HG02763 (cell line): ENCODE measurements around the gene DMGDH.

ENCODE experiments used
- ATAC-seq: cut with Tn5 transposase; IDR thresholded peaks from one replicate; pipeline ENCODE4 v1.9.1; 2021; ENCODE audit warnings: mild to moderate bottlenecking, moderate library complexity; ENCODE audit not compliant: unreplicated experiment

The DMGDH gene

DNA sequence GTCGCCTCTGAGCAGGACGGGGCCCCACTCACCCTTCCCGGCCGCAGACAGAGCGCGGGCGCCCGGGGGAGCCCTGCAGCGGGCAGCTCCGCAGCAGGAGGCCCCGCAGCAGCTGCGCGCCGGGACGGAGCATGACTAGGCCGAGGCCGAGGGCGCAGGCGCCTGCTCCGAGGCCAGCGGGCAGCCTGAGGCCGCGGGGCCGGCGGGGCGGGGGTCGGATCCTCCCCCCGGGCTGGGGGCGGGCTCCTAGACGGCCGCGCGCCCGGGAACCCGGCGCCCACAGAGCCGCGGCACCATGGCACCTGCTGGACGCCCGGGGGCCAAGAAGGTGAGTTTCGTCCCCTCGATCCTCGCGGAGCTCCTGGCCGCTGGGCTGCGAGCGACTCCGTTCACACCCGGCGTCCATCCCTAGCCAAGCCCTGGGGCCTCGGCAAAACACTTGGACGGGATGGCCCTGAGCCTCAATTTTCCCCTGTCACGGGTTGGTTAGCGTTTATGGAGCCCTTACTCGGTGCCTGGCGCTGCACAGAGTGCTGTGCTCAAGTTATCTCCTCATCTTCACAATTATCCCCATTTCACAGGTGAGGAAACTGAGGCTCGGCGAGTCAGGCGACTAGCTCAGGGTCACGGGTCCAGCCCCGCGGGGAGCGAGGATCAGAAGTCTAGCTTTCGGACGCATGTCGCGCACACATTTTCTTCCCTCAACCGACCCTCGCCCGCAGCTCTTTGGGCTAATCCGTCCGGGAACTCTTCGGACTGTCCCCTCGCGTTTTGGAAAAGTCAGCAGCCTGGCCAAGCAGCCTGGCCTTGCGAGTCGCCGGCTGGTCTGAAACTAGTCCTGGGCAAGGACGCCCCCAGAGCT is at the start of gene DMGDH, which contains the start of gene BHMT2:
TSS of gene DMGDH (minus strand) at position 187 of the 862 bp plus-strand sequence. CDS start at position 133, 54 bp downstream.
TSS of gene BHMT2 (plus strand) at position 280 of the 862 bp plus-strand sequence. CDS start at position 296, 16 bp downstream.
- no peak for ATAC-seq

DNA sequence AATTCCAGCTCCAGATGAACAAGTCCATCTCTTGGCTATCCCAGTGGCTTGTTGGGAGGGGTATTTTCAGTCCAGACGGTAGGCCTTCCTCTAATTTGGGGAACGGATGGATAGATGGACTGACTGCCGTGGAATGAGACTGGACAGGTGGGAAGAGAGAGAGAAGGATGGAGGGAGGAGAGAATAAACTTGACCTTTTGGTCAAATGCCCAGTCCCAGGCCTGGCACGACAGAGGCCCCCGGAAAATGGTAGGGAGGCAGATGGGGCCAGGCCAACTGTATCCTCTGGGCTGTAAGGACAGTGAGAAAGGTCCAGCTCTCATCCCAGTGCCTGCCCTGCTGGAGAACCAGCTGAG is 43.2 kb upstream of the DMGDH start:
- ATAC-seq = no peak

DNA sequence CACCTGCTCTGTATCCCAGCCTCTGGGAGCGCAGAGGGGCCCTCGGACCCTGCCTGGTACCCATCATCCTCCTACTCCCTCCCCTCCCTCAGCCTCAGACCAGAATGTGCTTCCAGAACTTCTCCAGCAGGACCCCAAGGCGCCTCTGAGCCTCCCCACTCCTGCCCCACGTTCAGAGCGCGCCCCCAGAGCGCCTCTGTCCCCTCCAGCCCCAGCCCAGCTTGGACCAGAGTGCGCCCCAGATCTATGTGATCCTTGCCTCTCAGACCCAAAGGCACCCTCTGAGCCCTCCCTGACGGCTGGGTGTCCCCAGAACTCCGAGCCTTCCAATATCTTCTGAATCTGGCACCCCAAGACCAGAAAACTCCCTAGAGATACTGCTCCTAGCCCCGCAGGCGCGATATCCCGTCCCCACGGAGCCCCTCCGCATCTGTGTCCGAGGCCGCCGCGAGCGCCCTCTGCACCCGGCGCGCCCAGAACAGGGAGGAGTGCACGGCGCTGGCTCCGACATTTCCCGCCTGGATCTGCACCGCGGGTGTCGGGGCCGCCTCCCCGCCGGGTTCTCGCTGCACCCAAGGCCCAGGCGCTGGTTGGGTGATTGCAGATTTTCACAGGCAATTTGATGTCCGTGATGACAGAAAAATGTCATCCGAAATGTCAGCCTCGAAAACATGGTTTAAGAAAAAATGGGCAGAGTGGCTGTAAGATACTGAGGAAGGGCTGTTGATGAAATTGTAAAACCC is 42.7 kb upstream of the DMGDH start:
- ATAC-seq = no peak

DNA sequence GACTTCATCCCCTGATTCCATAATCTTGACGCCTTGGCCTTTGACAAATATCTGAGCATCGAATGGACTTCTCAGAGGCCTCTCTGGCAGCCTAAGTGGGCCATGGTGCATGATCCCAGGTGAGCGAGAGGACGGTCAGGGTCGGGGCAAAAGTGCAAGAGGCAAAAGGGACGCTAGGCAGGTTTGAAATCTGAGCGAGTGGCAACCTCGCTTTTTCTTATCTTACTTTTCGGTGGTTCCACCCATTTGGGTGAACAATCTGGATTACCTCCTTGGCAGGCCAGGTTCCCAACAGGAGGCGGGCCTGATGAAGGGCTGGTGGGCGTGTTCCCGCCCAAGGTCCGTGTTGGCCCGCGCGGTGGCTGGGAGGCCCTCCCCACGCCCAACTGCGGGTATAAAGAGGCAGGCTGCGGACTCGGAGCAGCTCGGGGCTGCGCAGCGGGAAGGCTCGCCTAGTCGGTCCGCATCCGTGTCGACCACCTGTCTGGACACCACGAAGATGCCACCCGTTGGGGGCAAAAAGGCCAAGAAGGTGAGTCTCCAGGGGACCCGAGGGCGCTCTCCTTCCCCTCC is 42.0 kb upstream of the DMGDH start, which contains the start of gene BHMT:
TSS of gene BHMT (plus strand) at position 423 of the 573 bp plus-strand sequence. CDS start at position 500, 77 bp downstream.
- ATAC-seq = no peak

DNA sequence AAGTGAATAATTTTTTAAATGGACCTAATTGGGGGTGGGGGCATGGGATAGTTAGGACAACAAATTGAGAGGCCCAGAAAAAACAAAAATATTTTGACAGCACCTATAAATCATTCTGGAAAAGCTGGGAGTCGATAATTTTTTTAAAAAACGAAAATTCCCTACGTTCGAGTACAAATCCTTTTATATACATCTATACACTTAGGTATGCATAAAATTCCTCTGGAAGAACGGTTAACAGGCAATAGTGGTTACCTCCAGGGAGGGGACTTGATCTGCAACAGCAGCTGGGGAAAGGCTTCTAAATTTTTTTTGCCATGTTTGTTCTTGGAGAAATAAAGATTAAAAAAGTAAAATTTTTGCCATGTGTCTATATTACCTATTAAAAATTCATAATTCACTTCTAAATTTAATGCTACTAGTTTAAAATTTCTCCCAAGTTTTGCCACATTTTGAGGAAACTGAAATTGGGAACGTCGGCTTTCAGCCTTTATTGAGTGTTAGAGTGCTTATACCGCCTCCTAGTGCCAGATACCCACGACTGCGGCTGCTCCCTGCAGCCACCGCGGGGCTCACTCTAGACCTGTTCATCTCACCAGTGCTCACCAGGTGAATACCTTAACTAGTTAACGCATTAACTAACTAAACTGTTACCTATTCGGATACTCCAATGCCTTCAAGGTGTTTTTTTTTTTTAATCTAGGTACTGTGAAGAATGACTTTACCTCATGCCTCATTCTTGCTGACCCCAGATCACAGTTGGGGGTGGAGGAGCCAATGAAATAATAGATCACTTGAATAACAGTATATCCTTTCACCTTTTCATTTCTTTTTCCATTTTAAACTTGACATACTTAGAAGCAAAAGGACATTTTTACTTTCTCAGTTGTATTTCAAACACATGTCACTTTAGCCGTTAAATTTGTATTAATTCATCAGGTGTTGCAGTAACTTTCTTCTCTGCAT is 40.3 kb upstream of the DMGDH start:
- no peak for ATAC-seq

DNA sequence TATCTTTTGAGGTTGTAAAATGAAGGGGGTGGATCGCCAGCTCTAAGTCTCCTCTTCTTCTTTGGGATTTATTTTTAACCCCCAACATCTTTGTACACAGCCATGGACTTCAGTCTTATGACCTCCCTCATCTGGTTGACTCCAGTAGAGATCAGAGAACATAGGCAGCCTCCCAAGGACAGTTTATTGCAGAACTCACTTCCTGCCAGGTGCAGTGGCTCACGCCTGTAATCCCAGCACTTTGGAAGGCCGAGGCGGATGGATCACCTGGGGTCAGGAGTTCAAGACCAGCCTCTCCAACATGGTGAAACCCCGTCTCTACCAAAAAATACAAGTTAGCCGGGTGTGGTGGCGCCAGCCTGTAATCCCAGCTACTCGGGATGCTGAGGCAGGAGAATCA is 39.3 kb upstream of the DMGDH start:
- ATAC-seq = no peak

DNA sequence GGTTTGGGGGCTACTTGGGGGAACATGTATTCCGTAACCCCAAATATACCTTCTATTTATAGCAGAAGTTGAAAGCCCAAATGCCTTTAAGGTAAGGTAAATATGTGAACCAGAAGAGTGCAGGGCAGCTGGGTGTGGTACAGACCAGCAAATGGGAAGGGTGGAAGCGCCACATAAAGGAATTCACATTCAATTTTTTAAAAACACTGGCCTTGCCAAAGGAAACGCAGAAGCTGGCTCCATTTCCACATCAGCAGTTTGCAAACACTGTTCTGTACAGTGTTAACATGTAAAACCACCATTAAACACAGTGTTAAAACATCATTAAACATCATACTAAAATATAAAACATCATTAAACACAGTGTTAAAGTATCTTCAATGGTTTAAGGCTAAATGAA is 38.6 kb upstream of the DMGDH start:
- no peak for ATAC-seq

DNA sequence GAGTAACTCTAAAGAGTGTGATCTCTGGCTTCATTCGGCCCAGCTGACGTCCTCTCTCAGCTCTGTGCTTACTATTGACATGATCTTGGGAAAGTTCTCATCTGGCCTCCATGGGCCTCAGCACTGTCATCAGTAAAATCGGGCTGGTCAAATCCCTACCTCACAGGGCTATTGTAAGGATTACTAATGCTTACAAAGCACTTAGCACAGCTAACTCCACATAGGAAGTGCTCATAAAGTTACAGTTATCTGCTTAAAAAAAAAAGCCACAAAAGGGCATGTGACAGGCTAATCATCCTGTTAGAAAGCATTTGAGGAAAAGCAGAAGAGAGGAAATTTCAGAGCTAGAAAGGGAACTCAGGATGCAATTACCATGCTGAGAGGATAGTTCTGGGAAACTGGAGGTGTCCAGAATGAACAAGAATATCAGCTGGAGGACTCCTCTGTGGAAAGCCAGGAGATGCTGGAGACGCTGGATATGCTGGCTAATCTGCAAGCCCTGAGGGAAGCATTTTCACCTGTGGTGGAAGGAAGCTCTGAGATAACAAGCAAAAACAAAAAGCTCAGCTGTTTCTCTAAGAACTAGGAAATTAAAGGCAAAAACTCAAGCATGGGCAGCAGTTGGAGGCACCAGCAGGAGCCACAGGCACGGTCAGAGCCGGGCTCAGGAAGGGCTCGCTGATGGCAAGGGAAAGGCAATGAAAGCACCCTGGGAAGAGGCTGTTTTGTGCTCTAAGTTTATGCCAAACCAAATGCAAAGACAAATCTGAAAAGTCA is 37.7 kb upstream of the DMGDH start:
- ATAC-seq = no peak

DNA sequence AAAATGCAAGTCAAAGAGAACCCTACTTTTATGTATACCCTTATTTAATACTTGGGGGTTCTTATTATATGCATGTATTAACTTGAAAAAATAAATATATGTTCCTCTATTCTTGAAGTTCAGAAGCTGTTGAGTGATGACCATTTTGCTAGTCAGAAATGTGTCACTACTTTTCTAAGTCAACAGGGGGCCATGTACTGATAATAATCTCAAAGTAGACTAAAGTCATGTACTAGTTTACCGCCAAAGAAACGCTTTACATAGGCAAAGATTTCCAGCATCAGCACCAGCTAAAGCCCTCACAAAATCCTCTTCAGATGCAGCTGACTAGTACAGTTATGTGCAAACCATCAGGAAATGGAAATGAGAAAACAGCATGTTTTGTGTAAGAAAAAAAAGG is 36.4 kb upstream of the DMGDH start:
- ATAC-seq = no peak

DNA sequence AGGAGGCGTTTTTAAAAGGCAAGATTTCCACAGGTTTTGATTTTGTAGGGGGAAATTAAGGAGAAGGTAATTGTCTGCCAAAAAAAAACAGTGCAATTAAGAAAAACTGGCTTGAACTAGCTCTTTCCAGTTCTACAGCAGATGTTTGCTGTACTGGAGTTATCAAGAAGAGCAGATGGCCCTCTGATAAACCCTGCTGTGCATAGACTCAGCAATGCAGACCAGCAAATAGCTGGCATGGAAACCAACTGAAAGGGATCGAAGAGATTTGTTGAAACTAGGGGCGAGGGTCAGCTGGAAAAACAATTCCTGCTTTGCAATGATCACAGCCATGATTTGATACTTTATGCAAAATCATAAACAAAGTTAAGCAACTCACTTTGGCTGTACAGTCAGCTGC is 24.3 kb upstream of the DMGDH start:
- ATAC-seq = no peak

DNA sequence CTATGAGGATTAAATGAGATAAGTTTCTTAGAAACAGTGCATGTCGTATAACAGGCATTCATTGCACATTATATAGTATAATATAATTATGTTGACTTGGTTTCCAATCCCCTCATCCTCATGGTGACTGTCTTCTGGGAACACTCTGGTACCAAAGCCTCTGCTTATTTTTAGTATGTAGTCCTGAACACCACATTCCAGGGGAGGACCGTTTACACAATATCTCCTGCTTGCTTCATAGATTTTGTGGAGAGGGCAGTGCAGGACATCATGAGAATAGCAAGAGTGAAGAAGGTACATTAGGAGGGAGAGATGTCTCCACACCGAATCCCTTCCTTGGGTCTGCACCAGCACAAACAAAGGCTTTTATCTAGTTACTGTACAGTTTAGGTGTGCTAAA is 21.6 kb upstream of the DMGDH start:
- no peak for ATAC-seq

DNA sequence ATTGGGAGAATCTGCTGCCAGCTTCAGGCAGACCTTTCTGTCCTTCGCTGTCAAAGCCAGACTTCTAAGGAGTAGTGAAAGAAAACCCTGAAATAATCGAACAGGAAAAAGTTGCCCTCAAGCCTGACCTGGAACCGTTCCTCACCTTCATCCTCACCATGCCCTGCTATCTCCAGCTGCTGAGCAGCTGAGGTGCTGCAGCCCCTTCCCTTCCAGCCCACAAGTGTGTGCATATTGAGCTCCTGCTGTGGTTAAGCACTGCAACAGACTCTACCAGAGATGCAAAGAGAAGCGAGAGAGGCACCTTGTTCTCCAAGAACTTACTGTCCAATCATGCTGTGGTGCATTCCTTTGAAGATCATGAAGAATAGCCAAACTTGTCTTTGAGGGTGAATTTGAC is 19.0 kb upstream of the DMGDH start:
- no peak for ATAC-seq

DNA sequence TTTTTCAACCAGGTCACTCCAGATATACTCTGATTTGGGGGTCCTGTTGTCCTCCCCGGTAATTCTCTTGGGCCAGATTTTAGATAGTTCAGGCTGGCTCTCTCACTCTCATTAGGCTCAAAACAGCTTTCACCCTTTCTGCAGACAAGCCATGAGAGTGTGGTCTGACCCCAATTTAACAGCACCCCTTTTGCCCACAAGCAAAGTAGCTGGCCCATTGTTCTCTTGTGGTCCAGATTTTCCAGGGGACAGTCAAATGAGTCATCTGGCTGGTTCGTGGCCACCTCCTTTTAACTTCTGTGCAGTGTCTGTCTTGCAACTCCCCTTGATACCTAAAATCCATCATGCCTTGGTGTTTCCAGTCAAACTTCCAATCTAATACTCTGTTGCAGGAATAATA is 16.6 kb upstream of the DMGDH start:
- ATAC-seq = no peak

DNA sequence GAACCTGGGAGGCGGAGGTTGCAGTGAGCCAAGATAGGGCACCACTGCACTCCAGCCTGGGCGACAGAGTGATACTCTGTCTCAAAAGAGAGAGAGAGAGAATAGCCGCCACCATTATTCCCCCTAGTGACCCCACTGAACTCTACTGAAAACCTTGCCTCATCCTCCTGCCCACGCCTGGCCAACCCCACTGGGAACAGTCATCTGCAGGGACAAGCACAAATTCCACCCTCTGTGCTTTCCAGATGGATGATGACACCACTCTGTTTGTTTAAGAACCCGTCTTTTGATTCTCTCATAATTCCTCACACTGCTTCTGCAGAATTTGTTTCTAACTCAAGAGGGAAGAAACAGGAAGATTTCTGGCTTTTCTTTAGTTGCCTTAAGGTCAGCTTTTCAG is 12.3 kb upstream of the DMGDH start:
- no peak for ATAC-seq

DNA sequence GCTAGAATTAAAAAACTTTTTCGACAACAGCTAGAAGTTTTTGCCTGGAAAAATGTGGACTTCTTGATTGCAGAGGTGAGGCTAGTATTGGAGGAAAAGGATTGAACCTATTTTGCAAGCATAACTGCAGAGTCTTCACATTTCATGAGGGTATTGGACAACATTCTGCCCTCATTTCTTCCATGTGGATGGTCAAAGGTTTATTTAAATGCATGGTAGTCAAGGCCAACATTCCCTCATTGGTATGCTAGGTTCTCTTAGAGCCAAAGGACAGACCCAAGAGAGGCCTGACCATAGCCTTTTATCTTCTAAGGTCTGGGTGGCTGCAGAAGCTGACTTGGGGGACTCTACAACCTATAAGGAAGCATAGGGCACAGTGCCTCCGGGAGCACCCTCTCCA is 11.3 kb upstream of the DMGDH start:
- ATAC-seq = no peak

DNA sequence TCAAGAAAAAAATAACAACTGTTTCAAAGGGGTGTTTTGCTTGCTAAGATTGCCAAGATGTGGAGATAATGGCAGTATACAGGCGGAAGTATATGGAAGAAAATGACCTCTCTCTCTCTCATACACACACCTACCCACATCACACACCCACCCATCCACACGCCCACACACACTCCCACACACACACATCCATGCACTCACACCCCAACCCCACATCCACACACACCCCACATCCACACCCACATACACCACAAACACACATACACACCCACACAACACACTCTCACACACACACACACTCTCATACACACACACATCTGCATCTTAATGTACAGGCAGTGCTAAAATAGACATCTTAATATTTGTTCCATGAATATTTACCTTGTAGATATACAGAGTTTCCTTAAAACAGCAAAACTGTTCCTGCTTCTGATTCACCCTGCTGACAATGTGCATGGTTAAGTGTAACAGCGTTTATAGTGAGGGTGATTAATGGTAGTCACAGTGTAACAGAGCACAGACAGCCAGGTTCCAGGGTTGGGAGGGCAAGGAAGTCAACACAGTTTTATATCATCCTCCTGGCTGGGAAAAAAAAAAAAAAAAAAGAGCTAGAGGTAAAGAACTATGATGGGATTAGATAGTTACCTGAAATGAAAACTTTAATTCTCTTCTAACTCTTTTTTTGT is 8.3 kb upstream of the DMGDH start:
- no peak for ATAC-seq

DNA sequence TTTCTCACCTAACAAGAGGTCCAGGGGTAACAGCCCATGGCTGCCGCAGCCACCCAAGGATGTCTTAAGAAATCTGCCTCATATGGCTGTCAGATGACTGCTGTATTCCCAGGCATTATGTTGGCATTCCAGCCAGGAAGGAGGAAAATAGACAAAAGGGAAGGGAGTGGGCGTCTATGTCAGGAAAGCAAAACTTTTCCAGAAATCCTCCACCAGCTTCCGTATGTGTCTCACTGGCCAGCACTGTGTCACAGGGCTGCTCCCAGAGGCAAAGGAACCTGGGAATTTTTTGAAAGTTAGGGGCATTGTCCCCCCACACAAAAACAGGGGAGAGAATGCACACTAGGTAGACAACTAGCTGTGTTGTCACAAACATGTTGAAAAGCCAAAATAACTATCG is 7.3 kb upstream of the DMGDH start:
- ATAC-seq = no peak

DNA sequence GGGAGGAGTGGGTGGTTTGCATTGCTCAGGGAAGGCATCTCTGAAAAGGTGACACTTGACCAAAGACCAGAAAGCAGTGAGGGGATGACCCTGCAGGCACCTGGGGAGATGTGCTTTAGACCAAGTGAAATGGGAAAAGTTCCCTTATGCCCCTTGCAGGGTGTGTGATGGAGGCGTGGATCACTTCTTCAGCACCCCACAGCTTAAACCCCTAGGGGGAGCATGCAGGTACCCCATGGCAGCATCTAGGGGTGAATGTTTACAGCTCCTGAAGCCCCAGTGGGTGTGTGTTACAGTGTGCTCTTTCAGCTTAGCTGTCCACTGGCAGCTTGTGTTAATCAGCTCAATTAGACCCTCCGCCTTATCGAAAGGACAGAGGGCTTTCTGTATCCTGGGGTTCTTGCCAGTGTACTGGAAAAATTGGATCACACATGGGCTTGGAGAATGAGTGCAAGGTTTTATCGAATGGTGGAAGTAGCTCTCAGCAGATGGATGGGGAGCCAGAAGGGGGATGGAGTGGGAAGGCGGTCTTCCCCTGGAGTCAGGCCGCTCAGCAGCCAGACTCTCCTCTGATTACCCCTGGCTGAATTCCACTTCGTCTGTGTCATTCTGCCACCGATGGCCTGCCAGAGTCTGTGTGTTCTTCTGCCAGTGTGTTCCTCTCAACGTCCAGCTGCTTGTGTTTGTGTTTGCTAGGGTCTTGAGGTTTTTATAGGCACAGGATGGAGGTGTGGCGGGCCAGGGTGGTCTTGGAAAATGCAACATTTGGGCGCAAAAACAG is 6.4 kb upstream of the DMGDH start:
- no peak for ATAC-seq
